Suprapubic skin (tissue), 4 donors: Measurements from ENCODE around the gene MFSD2A. TPM values are rescaled to one million over a fixed set of nuclear protein-coding genes. Genes with fewer than 3 reads are reported as not detected.

ENCODE experiments used
- DNase-seq, 2 donors: peaks; one replicate each; pipeline ENCODE4 v3.0.0-alpha.2; 2019; ENCODE audit warnings: low spot score in 2 of 2
- H3K27ac ChIP-seq: fragments of 200-600 bp; sonication (generic); one replicate; pipeline ENCODE4 v1.5.1; 2019
- H3K27me3 ChIP-seq: fragments of 200-600 bp; sonication (generic); one replicate; pipeline ENCODE4 v1.5.1; 2019
- H3K36me3 ChIP-seq: fragments of 200-600 bp; sonication (generic); one replicate; pipeline ENCODE4 v1.5.1; 2019
- H3K4me1 ChIP-seq: fragments of 200-600 bp; sonication (generic); one replicate; pipeline ENCODE4 v1.5.1; 2019
- H3K4me3 ChIP-seq: fragments of 200-600 bp; sonication (generic); one replicate; pipeline ENCODE4 v1.5.1; 2019; ENCODE audit warnings: mild to moderate bottlenecking
- H3K9me3 ChIP-seq: fragments of 200-600 bp; sonication (generic); one replicate; pipeline ENCODE4 v1.5.1; 2019
- EP300 ChIP-seq: sonication (generic); formaldehyde crosslinking; IDR thresholded peaks from one replicate; pipeline ENCODE4 v1.6.1; 2017; ENCODE audit warnings: antibody characterized with exemption
- POLR2A ChIP-seq, 2 donors: fragments of 450-650 bp; IDR thresholded peaks; one replicate each; pipeline ENCODE4 v1.6.1; 2017; ENCODE audit warnings: antibody characterized with exemption in 2 of 2, mild to moderate bottlenecking in 2 of 2, moderate library complexity in 2 of 2
- POLR2AphosphoS5 ChIP-seq, 3 donors: sonication (generic); formaldehyde crosslinking; IDR thresholded peaks; one replicate each; pipeline ENCODE4 v1.6.1; 2017; ENCODE audit warnings: antibody characterized with exemption in 3 of 3
- WGBS: methylation state at CpG from one replicate; pipeline ENCODE4 v1.1.5; 2018; 5-methylcytosine and 5-hydroxymethylcytosine counted together
- total RNA-seq, 4 donors: library from RNA; depleted of rRNA; stranded (reverse); fragments of >200 nt; gene quantifications; one replicate each; pipeline ENCODE4 v1.1.0, GENCODE V29; 2016
- TF ChIP-seq, protein P1 (sequence below), 2 donors: fragments of 200-600 bp in 1 of 2; fragments of 450-650 bp in 1 of 2; sonication (generic) in 1 of 2; IDR thresholded peaks; one replicate each; pipeline ENCODE4 v1.5.1; 2016 to 2019; ENCODE audit warnings: antibody characterized with exemption in 2 of 2, mild to moderate bottlenecking in 1 of 2, moderate library complexity in 1 of 2

Gene MFSD2A
- total RNA-seq, 4 donors from 2014 or later = 169 to 416 (median 303) TPM

DNA sequence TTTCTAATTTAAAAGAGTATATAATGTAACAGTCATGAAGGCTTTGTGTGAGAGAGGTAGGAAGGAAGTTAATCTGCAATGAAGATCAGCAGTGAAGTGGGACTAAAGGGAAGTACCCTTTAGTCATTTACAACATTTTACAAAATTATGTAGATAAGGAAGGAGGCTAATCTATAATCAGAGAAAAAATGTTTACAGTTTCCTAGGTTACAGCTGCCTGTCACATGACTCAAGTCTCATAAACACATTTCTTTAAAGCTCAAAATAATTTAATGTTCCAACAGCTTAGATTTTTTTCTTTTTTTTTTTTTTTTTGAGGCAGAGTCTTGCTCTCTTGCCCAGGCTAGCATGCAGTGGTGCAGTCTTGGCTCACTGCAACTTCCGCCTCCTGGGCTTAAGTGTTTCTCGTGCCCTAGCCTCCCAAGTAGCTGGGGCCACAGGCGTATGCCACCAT is 59.3 kb downstream of the MFSD2A start:
- no peaks in the 10 kb centered on the region for H3K4me1 ChIP-seq
- H3K9me3 ChIP-seq = no peaks in the 10 kb centered on the region
- H3K4me3 ChIP-seq = no peak overlapping the region
- no peaks in the 10 kb centered on the region for H3K36me3 ChIP-seq
- WGBS = 78% methylated on average over 3 of the region's 3 CpGs
- no peak overlapping the region for H3K27ac ChIP-seq
- no peaks in the 10 kb centered on the region for H3K27me3 ChIP-seq
- no peak for DNase-seq
- TF ChIP-seq EP300 (no peak), POLR2AphosphoS5 (IDR thresholded peaks at IDR 0.05) (no peak), POLR2A (IDR thresholded peaks at IDR 0.05) (no peak)
- TF ChIP-seq, protein P1, sequence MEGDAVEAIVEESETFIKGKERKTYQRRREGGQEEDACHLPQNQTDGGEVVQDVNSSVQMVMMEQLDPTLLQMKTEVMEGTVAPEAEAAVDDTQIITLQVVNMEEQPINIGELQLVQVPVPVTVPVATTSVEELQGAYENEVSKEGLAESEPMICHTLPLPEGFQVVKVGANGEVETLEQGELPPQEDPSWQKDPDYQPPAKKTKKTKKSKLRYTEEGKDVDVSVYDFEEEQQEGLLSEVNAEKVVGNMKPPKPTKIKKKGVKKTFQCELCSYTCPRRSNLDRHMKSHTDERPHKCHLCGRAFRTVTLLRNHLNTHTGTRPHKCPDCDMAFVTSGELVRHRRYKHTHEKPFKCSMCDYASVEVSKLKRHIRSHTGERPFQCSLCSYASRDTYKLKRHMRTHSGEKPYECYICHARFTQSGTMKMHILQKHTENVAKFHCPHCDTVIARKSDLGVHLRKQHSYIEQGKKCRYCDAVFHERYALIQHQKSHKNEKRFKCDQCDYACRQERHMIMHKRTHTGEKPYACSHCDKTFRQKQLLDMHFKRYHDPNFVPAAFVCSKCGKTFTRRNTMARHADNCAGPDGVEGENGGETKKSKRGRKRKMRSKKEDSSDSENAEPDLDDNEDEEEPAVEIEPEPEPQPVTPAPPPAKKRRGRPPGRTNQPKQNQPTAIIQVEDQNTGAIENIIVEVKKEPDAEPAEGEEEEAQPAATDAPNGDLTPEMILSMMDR (IDR thresholded peaks at IDR 0.05) = no peak

DNA sequence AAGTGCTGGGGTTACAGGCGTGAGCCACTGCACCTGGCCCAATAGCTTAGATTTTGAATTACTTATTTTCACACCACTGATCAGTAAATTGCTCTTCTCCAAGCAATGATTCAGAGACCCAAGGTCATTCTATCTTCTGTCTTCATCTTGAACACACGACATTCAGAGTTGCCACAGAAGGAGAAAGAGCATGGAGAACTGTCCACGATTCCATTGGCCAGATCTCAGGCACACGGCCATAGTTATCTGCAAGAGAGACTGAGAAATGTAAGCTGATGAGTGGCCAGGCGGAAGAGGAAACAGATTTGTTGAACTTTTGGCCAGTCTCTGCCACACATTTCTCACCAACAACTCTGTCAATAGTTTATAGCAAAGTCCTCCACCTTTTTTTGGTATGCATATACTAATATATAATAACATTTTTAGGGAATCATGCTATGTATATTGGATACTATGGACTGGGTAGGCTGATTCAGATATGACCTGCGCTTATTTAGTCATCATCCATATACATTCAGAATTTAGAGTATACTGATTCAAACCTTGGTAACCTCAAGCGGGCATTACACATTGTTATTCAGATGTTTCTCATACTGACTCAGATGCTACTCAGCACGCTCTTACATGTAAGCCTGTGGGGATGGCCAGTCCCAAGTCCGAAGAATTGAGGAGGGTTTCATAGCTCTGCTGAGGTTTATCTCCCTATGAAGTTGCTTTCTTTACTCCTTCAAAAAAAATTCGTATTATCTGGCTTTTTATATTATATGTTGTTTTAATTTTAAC is 60.1 kb downstream of the MFSD2A start:
- H3K4me1 ChIP-seq = no peaks in the 10 kb centered on the region
- no peaks in the 10 kb centered on the region for H3K36me3 ChIP-seq
- 67% methylated on average over 10 of the region's 10 CpGs for WGBS
- H3K4me3 ChIP-seq = no peak overlapping the region
- no peak for DNase-seq
- no peaks in the 10 kb centered on the region for H3K9me3 ChIP-seq
- TF ChIP-seq, protein P1 (IDR thresholded peaks at IDR 0.05) = no peak
- no peak for TF ChIP-seq EP300
- no peak for TF ChIP-seq POLR2AphosphoS5 (IDR thresholded peaks at IDR 0.05)
- TF ChIP-seq POLR2A (IDR thresholded peaks at IDR 0.05) = no peak
- H3K27ac ChIP-seq = no peak overlapping the region
- no peaks in the 10 kb centered on the region for H3K27me3 ChIP-seq

DNA sequence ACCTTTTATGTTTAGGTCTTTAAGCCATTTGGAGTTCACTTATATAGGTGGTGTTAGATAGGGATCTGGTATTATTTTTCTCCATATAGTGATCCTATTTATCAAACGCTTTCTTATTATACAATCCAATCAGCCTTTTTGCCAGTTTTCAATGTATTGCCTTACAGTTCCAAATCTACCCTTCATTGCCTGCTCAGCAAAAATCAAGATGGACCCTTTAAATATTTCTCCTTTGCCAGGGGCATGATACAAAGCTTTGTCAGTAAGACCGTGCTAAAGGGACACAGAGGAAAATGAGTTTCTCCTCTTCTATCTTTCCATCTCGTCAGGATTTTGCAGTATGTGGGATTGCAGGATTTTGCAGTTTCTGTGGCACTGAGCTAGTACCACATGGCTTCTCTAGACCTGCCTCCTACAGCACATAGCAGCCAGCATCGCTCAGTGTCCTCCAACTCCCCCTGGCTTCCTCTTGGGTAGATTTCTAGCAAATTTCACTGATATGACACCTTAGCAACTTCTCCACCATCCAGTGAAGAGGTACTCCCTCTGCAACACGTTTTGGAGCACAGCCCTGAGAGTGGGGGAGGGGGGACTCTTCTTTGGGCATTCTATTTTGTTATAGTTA is 63.1 kb downstream of the MFSD2A start:
- TF ChIP-seq POLR2AphosphoS5 (IDR thresholded peaks at IDR 0.05) = no peak
- no peak for TF ChIP-seq POLR2A (IDR thresholded peaks at IDR 0.05)
- no peak for DNase-seq
- Histone ChIP-seq H3K4me1 (no peaks in the 10 kb centered on the region), H3K27ac (no peak overlapping the region), H3K4me3 (no peak overlapping the region), H3K36me3 (no peaks in the 10 kb centered on the region), H3K27me3 (no peaks in the 10 kb centered on the region), H3K9me3 (no peaks in the 10 kb centered on the region)
- 68% methylated on average over 5 of the region's 5 CpGs for WGBS

Other genes starting within 250 kb of the MFSD2A start
- 10 to 100 TPM; 27.0 to 40.6 (median 28.5) TPM for gene PPIE, start 216.3 kb upstream of the MFSD2A start, total RNA-seq
- gene OXCT2, start 183.8 kb upstream of the MFSD2A start, total RNA-seq = 10 to 100 TPM in 1 of 4 donors, 1 to 10 TPM in 1, under 1 TPM in 2; 0.45 to 10.1 (median 1.6) TPM
- 1 to 10 TPM in 3 of 4 donors, under 1 TPM in 1; 0.83 to 3.5 (median 2.1) TPM for gene BMP8B, start 166.3 kb upstream of the MFSD2A start, total RNA-seq
- gene TRIT1, start 71.6 kb upstream of the MFSD2A start, total RNA-seq = 10 to 100 TPM; 14.1 to 50.7 (median 31.2) TPM
- gene MYCL, start 53.2 kb upstream of the MFSD2A start, total RNA-seq = 100 to 1,000 TPM in 2 of 4 donors, 10 to 100 TPM in 2; 62.7 to 131 (median 95.1) TPM
- gene CAP1, start 85.6 kb downstream of the MFSD2A start, total RNA-seq = 100 to 1,000 TPM; 102 to 154 (median 123) TPM
- 10 to 100 TPM; 33.5 to 57.7 (median 42.6) TPM for gene PPT1, start 142.1 kb downstream of the MFSD2A start, total RNA-seq
- gene RLF, start 206.2 kb downstream of the MFSD2A start, total RNA-seq = 10 to 100 TPM; 17.3 to 32.9 (median 21.3) TPM